GM21528 (cell line): Measurements from ENCODE around the gene BCCIP.

ENCODE experiments used
- ATAC-seq: cut with Tn5 transposase; IDR thresholded peaks from one replicate; pipeline ENCODE4 v1.9.1; 2021; ENCODE audit warnings: mild to moderate bottlenecking, moderate library complexity; ENCODE audit not compliant: unreplicated experiment, low FRiP score

The BCCIP gene

GRCh38 chr10:125840955-125841354 is 17.6 kb downstream of the BCCIP start:
- ATAC-seq, result no peak

GRCh38 chr10:125843603-125844329 is 20.4 kb downstream of the BCCIP start:
- ATAC-seq, result no peak

- no peak for ATAC-seq
Observed at GRCh38 chr10:125844751-125845221, 21.4 kb downstream of the BCCIP start.

- ATAC-seq, result no peak
Observed at GRCh38 chr10:125845617-125846016, 22.3 kb downstream of the BCCIP start.

GRCh38 chr10:125846894-125847293 is 23.5 kb downstream of the BCCIP start:
- ATAC-seq, result no peak

GRCh38 chr10:125848371-125848770 is 25.0 kb downstream of the BCCIP start:
- ATAC-seq, result no peak

GRCh38 chr10:125848857-125849256 is 25.5 kb downstream of the BCCIP start:
- ATAC-seq, result no peak

GRCh38 chr10:125849448-125849847 is 26.1 kb downstream of the BCCIP start:
- ATAC-seq, result no peak

- no peak for ATAC-seq
Observed at GRCh38 chr10:125850766-125851731, 27.7 kb downstream of the BCCIP start.

- no peak for ATAC-seq
Observed at GRCh38 chr10:125852487-125852886, 29.1 kb downstream of the BCCIP start.

GRCh38 chr10:125857185-125857760 is 33.9 kb downstream of the BCCIP start:
- no peak for ATAC-seq

GRCh38 chr10:125859128-125859817 is 35.9 kb downstream of the BCCIP start:
- no peak for ATAC-seq

GRCh38 chr10:125865120-125865519 is 41.8 kb downstream of the BCCIP start:
- no peak for ATAC-seq

GRCh38 chr10:125866421-125867029 is 43.2 kb downstream of the BCCIP start:
- ATAC-seq, result no peak

GRCh38 chr10:125868372-125868975 is 45.1 kb downstream of the BCCIP start:
- no peak for ATAC-seq

- ATAC-seq, result no peak
Observed at GRCh38 chr10:125871338-125871737, 48.0 kb downstream of the BCCIP start.

- no peak for ATAC-seq
Observed at GRCh38 chr10:125878957-125879835, 55.9 kb downstream of the BCCIP start.

- no peak for ATAC-seq
Observed at GRCh38 chr10:125880719-125881118, 57.4 kb downstream of the BCCIP start.

- no peak for ATAC-seq
Observed at GRCh38 chr10:125881192-125881591, 57.8 kb downstream of the BCCIP start, which contains the start of gene DHX32. TSS of gene DHX32 (minus strand) at chr10:125881292. CDS start at chr10:125880824, 468 bp downstream.
